Ascending aorta (tissue), 2 donors: ENCODE data around the gene PDE10A. TPM values are rescaled to one million over a fixed set of nuclear protein-coding genes. Genes with fewer than 3 reads are reported as not detected.

ENCODE experiments used
- DNase-seq, 2 donors: peaks; one replicate each; pipeline ENCODE4 v3.0.0-alpha.2; 2019; ENCODE audit warnings: low spot score in 2 of 2
- H3K27ac ChIP-seq, 2 donors: fragments of 200-600 bp; sonication (generic); one replicate each; pipeline ENCODE4 v1.5.1; 2016 to 2017; ENCODE audit warnings: mild to moderate bottlenecking in 1 of 2
- H3K27me3 ChIP-seq: fragments of 200-600 bp; sonication (generic); one replicate; pipeline ENCODE4 v1.5.1; 2017
- H3K36me3 ChIP-seq, 2 donors: fragments of 200-600 bp; sonication (generic); one replicate each; pipeline ENCODE4 v1.5.1; 2016
- H3K4me1 ChIP-seq, 2 donors: fragments of 200-600 bp; sonication (generic); one replicate each; pipeline ENCODE4 v1.5.1; 2016 to 2017; ENCODE audit warnings: mild to moderate bottlenecking in 1 of 2
- H3K4me3 ChIP-seq, 2 donors: fragments of 200-600 bp; sonication (generic); one replicate each; pipeline ENCODE4 v1.5.1; 2016 to 2017; ENCODE audit warnings: mild to moderate bottlenecking in 1 of 2
- H3K9me3 ChIP-seq, 2 donors: fragments of 200-600 bp; sonication (generic); one replicate each; pipeline ENCODE4 v1.5.1; 2016
- CTCF ChIP-seq, 3 experiments: fragments of 200-600 bp in 2 of 3; fragments of 450-650 bp in 1 of 3; sonication (generic) in 2 of 3; IDR thresholded peaks; one replicate each; pipeline ENCODE4 v1.5.1; 2016 to 2019; ENCODE audit warnings: antibody characterized with exemption in 3 of 3, mild to moderate bottlenecking in 1 of 3, moderate library complexity in 1 of 3
- intact Hi-C: fragments of 100-400 bp; cut with DNase I; formaldehyde crosslinking; loops from one replicate; pipeline ENCODE4 v1.15.1; 2023
- total RNA-seq: library from RNA; depleted of rRNA; stranded (reverse); fragments of >200 nt; gene quantifications from one replicate; pipeline ENCODE4 v1.1.0, GENCODE V29; 2016

Gene PDE10A
- total RNA-seq, 1 donor from 2014 or later = 2.0 TPM

GRCh38 chr6:165308926-165309731 is 353.9 kb downstream of the PDE10A start, which contains the start of gene C6orf118:
C6orf118 (minus strand) TSS chr6:165309605; CDS start chr6:165309586, 19 bp downstream.
- Histone ChIP-seq H3K36me3 (no peaks in the 10 kb centered on the region), H3K27ac (no peak within 1 kb of the TSS), H3K9me3 (no peaks in the 10 kb centered on the region), H3K4me3 (peak within 1 kb of the TSS; percentile 36 to 55), H3K27me3 (no peaks in the 10 kb centered on the region), H3K4me1 (no peaks in the 10 kb centered on the region)
- DNase-seq = no peak
- intact Hi-C loops = no loop called here
- TF ChIP-seq CTCF (IDR thresholded peaks at IDR 0.05) = no peak

- no peaks in the 10 kb centered on the region for H3K36me3 ChIP-seq
- H3K4me1 ChIP-seq = no peaks in the 10 kb centered on the region
- no peak overlapping the region for H3K4me3 ChIP-seq
- H3K9me3 ChIP-seq = no peaks in the 10 kb centered on the region
- H3K27me3 ChIP-seq = no peaks in the 10 kb centered on the region
- DNase-seq = no peak
- no peak overlapping the region for H3K27ac ChIP-seq
- no peak for TF ChIP-seq CTCF (IDR thresholded peaks at IDR 0.05)
- intact Hi-C loops = no loop called here
Measured at GRCh38 chr6:165306955-165307354, 356.1 kb downstream of the PDE10A start.

- no peak overlapping the region for H3K4me3 ChIP-seq
- intact Hi-C loops = no loop called here
- TF ChIP-seq CTCF (IDR thresholded peaks at IDR 0.05) = no peak
- no peak overlapping the region for H3K27ac ChIP-seq
- no peaks in the 10 kb centered on the region for H3K36me3 ChIP-seq
- no peaks in the 10 kb centered on the region for H3K9me3 ChIP-seq
- H3K4me1 ChIP-seq = no peaks in the 10 kb centered on the region
- no peaks in the 10 kb centered on the region for H3K27me3 ChIP-seq
- DNase-seq = no peak
Measured at GRCh38 chr6:165301372-165302246, 361.4 kb downstream of the PDE10A start.

- no peak for TF ChIP-seq CTCF (IDR thresholded peaks at IDR 0.05)
- Histone ChIP-seq H3K27ac (no peak overlapping the region), H3K9me3 (no peaks in the 10 kb centered on the region), H3K4me3 (no peak overlapping the region), H3K36me3 (no peaks in the 10 kb centered on the region), H3K4me1 (no peaks in the 10 kb centered on the region), H3K27me3 (no peaks in the 10 kb centered on the region)
- DNase-seq = no peak
- intact Hi-C loops = no loop called here
Measured at GRCh38 chr6:165300422-165300936, 362.6 kb downstream of the PDE10A start.

GRCh38 chr6:165298875-165299274 is 364.2 kb downstream of the PDE10A start:
- Histone ChIP-seq H3K27ac (no peak overlapping the region), H3K9me3 (no peaks in the 10 kb centered on the region), H3K4me3 (no peak overlapping the region), H3K4me1 (no peaks in the 10 kb centered on the region), H3K27me3 (no peaks in the 10 kb centered on the region), H3K36me3 (no peaks in the 10 kb centered on the region)
- TF ChIP-seq CTCF (IDR thresholded peaks at IDR 0.05) = no peak
- DNase-seq = no peak
- intact Hi-C loops = no loop called here
